Liver (tissue), 9 donors: ENCODE measurements around the gene SCN8A. TPM values are rescaled to one million over a fixed set of nuclear protein-coding genes. Genes with fewer than 3 reads are reported as not detected.

Experiments used
- DNase-seq: peaks from one replicate; pipeline ENCODE4 v3.0.0-alpha.2; 2017; ENCODE audit warnings: low spot score
- H3K27ac ChIP-seq, 2 donors: one replicate each; pipeline ENCODE4 v1.7.0; 2013; ENCODE audit warnings: inconsistent platforms in 2 of 2, low read length in 2 of 2, control low read depth in 1 of 2, low read depth in 1 of 2, mild to moderate bottlenecking in 1 of 2
- H3K27me3 ChIP-seq, 4 donors: one replicate each; pipeline versions ENCODE4 v1.6.1 to v1.7.0; 2013; ENCODE audit warnings: low read length in 3 of 4, inconsistent platforms in 1 of 4, mild to moderate bottlenecking in 1 of 4, moderate library complexity in 1 of 4; ENCODE audit not compliant: control insufficient read depth in 4 of 4, insufficient read depth in 4 of 4
- H3K36me3 ChIP-seq, 4 donors: one replicate each; pipeline versions ENCODE4 v1.6.1 to v1.7.0; 2013; ENCODE audit warnings: low read length in 3 of 4, mild to moderate bottlenecking in 3 of 4, low read depth in 1 of 4, moderate library complexity in 1 of 4; ENCODE audit not compliant: control insufficient read depth in 4 of 4, insufficient read depth in 3 of 4
- H3K4me1 ChIP-seq, 4 donors: one replicate each; pipeline versions ENCODE4 v1.6.1 to v1.7.0; 2013; ENCODE audit warnings: low read length in 3 of 4, mild to moderate bottlenecking in 3 of 4, moderate library complexity in 1 of 4; ENCODE audit not compliant: control insufficient read depth in 4 of 4, insufficient read depth in 4 of 4
- H3K4me3 ChIP-seq, 3 donors: one replicate each; pipeline versions ENCODE4 v1.6.1 to v1.7.0; 2013; ENCODE audit warnings: low read length in 3 of 3, control low read depth in 1 of 3, low read depth in 1 of 3, mild to moderate bottlenecking in 1 of 3
- H3K9ac ChIP-seq, 2 donors: one replicate each; pipeline ENCODE4 v1.7.0; 2013; ENCODE audit warnings: low read length in 2 of 2, mild to moderate bottlenecking in 2 of 2, moderate library complexity in 2 of 2, control low read depth in 1 of 2, low read depth in 1 of 2
- H3K9me3 ChIP-seq, 4 donors: one replicate each; pipeline versions ENCODE4 v1.6.1 to v1.7.0; 2013; ENCODE audit warnings: low read length in 3 of 4; ENCODE audit not compliant: control insufficient read depth in 4 of 4
- EGR1 ChIP-seq, 2 donors: IDR thresholded peaks; 2 replicates each; pipeline ENCODE4 v1.6.1; 2016 to 2018; ENCODE audit warnings: antibody characterized with exemption in 2 of 2, low read depth in 2 of 2
- FOXA1 ChIP-seq: IDR thresholded peaks from 2 replicates; pipeline ENCODE4 v1.6.1; 2016; ENCODE audit warnings: antibody characterized with exemption
- FOXA2 ChIP-seq: IDR thresholded peaks from 2 replicates; pipeline ENCODE4 v1.6.1; 2016; ENCODE audit warnings: antibody characterized with exemption
- GABPA ChIP-seq, 2 donors: IDR thresholded peaks in 1 of 2; conservative IDR thresholded peaks in 1 of 2; 2 replicates each; pipeline ENCODE4 v1.6.1; 2016; ENCODE audit warnings: antibody characterized with exemption in 2 of 2, mild to moderate bottlenecking in 1 of 2, moderate library complexity in 1 of 2
- HNF4A ChIP-seq, 2 donors: conservative IDR thresholded peaks; 2 replicates each; pipeline ENCODE4 v1.6.1; 2016; ENCODE audit warnings: antibody characterized with exemption in 2 of 2, mild to moderate bottlenecking in 2 of 2
- HNF4G ChIP-seq: IDR thresholded peaks from 2 replicates; pipeline ENCODE4 v1.6.1; 2016; ENCODE audit warnings: antibody characterized with exemption
- JUND ChIP-seq, 2 donors: IDR thresholded peaks; 2 replicates each; pipeline ENCODE4 v1.6.1; 2016; ENCODE audit warnings: antibody characterized with exemption in 2 of 2
- NR2F2 ChIP-seq: IDR thresholded peaks from 2 replicates; pipeline ENCODE4 v1.6.1; 2016; ENCODE audit warnings: antibody characterized with exemption
- RAD21 ChIP-seq, 2 donors: IDR thresholded peaks; 2 replicates each; pipeline ENCODE4 v1.6.1; 2016; ENCODE audit warnings: antibody characterized with exemption in 2 of 2, mild to moderate bottlenecking in 2 of 2
- RXRA ChIP-seq, 2 donors: IDR thresholded peaks; 2 replicates each; pipeline ENCODE4 v1.6.1; 2017 to 2018; ENCODE audit warnings: antibody characterized with exemption in 2 of 2, mild to moderate bottlenecking in 1 of 2
- SP1 ChIP-seq: IDR thresholded peaks from 2 replicates; pipeline ENCODE4 v1.6.1; 2018; ENCODE audit warnings: antibody characterized with exemption, mild to moderate bottlenecking
- TAF1 ChIP-seq: conservative IDR thresholded peaks from 2 replicates; pipeline ENCODE4 v1.6.1; 2016; ENCODE audit warnings: antibody characterized with exemption, mild to moderate bottlenecking
- YY1 ChIP-seq: IDR thresholded peaks from 2 replicates; pipeline ENCODE4 v1.6.1; 2016; ENCODE audit warnings: antibody characterized with exemption, mild to moderate bottlenecking
- WGBS: extraction: QIAGEN DNeasy Blood & Tissue Kit; methylation state at CpG from one replicate; pipeline ENCODE4 v1.1.7; 2013; 5-methylcytosine and 5-hydroxymethylcytosine counted together
- polyA plus RNA-seq, 2 donors: library from polyadenylated mRNA; stranded (reverse) in 1 of 2; unstranded in 1 of 2; fragments of 200-250 nt in 1 of 2; fragments of >200 nt in 1 of 2; fragmentation: Nextera tagmentation in 1 of 2; extraction: Ambion mirVana in 1 of 2; gene quantifications; one replicate each; pipeline versions ENCODE4 v1.2.1 to v1.2.3, GENCODE V29; 2013 to 2015
- total RNA-seq, 2 donors: library from RNA; depleted of rRNA; stranded (reverse); fragments of >200 nt; gene quantifications; one replicate each; pipeline ENCODE4 v1.2.3, GENCODE V29; 2014
- TF ChIP-seq, protein P1 (sequence below): IDR thresholded peaks from 2 replicates; pipeline ENCODE4 v1.6.1; 2016; ENCODE audit warnings: antibody characterized with exemption
- TF ChIP-seq, protein P2 (sequence below): IDR thresholded peaks from 2 replicates; pipeline ENCODE4 v1.6.1; 2016; ENCODE audit warnings: antibody characterized with exemption, mild to moderate bottlenecking
- TF ChIP-seq, protein P3 (sequence below): fragments of 150-350 bp; IDR thresholded peaks from 2 replicates; pipeline ENCODE4 v1.5.1; 2017; ENCODE audit warnings: improper control_type of control experiment, low read depth, low read length; ENCODE audit not compliant: missing input control
- TF ChIP-seq, protein P4 (sequence below): IDR thresholded peaks from 2 replicates; pipeline ENCODE4 v1.6.1; 2016; ENCODE audit warnings: antibody characterized with exemption
- TF ChIP-seq, protein P5 (sequence below): IDR thresholded peaks from 2 replicates; pipeline ENCODE4 v1.6.1; 2016; ENCODE audit warnings: antibody characterized with exemption
- donor health status: healthy.
- donor health status: healthy.
- donor health status: healthy.
- donor health status: healthy.
- donor health status: healthy.

The SCN8A gene
- total and polyA plus RNA-seq, 4 donors: 0.84 to 12.7 (median 3.8) TPM

DNA sequence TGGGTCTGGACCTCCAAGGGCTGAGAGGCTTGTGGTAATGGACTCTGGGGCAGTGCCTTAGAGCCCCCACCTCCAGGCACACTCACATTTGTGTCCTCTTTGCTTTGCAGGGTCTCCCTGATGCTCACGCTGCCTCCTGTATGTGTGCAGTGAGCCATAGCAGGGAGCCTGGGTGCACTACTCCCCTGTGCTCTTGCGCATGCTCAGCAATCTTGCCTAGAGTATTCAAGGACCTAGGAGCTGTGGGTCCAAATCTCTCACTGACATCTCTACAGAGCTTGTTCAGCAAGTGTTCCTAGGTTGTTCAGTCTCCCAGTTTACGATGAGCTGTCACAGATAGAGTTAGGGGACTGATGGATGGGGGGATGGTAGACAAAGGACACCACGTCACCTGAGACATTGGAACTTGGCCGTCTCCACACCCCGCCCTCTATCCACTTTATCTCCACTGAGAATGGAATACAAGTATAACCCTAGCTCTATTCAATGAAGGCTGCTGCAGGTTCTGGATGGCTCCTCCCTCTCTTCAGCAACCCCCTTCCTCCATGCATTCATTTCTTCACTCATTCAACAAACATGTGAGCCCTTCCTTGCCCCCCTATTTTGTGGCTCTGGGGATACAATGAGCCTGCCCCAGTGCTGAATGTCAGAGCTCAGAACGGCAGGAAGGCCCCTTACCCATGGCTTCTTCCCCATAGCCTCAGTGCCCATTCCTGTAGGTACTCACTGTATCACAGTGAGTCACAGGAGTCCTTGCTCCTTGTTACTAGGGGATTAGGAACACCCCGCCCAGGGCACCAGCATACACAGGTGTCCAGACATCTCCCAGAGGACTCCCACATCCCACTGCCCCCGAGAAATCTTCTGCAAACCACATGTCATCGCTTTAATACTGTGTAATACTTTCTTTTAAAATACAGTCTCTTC, 226.3 kb downstream of the SCN8A start:
- TF ChIP-seq RAD21 (IDR thresholded peaks at IDR 0.05): no peak
- TF ChIP-seq FOXA1: no peak
- 78% methylated on average over 10 of the region's 10 CpGs for WGBS
- DNase-seq: no peak
- no peak overlapping the region for H3K4me3 ChIP-seq
- H3K27me3 ChIP-seq: no peaks in the 10 kb centered on the region
- H3K9ac ChIP-seq: no peak overlapping the region
- H3K4me1 ChIP-seq: peaks cover 2 to 21% (median 10%) of the 10 kb centered on the region in 4 donors
- H3K9me3 ChIP-seq: no peaks in the 10 kb centered on the region
- H3K36me3 ChIP-seq: no peaks in the 10 kb centered on the region
- no peak overlapping the region for H3K27ac ChIP-seq

DNA sequence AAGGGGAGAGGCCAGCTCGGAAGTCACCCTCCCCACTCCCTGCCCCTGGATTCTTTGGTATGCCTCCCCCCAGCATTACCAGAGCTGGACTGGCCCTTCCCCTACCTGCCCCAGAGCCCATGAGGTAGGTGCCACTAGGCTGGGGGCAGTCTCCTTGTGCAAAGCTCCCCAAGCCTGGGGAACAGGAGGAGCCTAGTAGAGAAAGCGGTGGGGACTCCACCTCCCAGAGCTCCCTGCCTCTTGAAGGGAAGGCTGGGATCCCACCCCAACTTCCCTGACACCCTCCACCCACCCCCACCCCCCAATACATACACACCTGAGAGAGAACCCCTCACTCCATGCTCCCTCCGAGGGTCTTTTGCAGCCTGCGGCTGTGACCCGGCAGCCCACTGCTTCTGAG, 227.1 kb downstream of the SCN8A start:
- no peak for DNase-seq
- Histone ChIP-seq H3K4me3 (no peak overlapping the region), H3K4me1 (peaks cover 2 to 21% (median 10%) of the 10 kb centered on the region in 4 donors), H3K9me3 (no peaks in the 10 kb centered on the region), H3K27me3 (no peaks in the 10 kb centered on the region), H3K36me3 (no peaks in the 10 kb centered on the region), H3K9ac (no peak overlapping the region), H3K27ac (no peak overlapping the region)
- 91% methylated on average over 5 of the region's 5 CpGs for WGBS
- TF ChIP-seq YY1: no peak
- TF ChIP-seq RXRA (IDR thresholded peaks at IDR 0.05): no peak
- TF ChIP-seq HNF4G: no peak
- TF ChIP-seq HNF4A (conservative IDR thresholded peaks at IDR 0.05): no peak
- TF ChIP-seq, protein P1, sequence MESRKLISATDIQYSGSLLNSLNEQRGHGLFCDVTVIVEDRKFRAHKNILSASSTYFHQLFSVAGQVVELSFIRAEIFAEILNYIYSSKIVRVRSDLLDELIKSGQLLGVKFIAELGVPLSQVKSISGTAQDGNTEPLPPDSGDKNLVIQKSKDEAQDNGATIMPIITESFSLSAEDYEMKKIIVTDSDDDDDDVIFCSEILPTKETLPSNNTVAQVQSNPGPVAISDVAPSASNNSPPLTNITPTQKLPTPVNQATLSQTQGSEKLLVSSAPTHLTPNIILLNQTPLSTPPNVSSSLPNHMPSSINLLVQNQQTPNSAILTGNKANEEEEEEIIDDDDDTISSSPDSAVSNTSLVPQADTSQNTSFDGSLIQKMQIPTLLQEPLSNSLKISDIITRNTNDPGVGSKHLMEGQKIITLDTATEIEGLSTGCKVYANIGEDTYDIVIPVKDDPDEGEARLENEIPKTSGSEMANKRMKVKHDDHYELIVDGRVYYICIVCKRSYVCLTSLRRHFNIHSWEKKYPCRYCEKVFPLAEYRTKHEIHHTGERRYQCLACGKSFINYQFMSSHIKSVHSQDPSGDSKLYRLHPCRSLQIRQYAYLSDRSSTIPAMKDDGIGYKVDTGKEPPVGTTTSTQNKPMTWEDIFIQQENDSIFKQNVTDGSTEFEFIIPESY: no peak
- no peak for TF ChIP-seq TAF1
- TF ChIP-seq, protein P2, sequence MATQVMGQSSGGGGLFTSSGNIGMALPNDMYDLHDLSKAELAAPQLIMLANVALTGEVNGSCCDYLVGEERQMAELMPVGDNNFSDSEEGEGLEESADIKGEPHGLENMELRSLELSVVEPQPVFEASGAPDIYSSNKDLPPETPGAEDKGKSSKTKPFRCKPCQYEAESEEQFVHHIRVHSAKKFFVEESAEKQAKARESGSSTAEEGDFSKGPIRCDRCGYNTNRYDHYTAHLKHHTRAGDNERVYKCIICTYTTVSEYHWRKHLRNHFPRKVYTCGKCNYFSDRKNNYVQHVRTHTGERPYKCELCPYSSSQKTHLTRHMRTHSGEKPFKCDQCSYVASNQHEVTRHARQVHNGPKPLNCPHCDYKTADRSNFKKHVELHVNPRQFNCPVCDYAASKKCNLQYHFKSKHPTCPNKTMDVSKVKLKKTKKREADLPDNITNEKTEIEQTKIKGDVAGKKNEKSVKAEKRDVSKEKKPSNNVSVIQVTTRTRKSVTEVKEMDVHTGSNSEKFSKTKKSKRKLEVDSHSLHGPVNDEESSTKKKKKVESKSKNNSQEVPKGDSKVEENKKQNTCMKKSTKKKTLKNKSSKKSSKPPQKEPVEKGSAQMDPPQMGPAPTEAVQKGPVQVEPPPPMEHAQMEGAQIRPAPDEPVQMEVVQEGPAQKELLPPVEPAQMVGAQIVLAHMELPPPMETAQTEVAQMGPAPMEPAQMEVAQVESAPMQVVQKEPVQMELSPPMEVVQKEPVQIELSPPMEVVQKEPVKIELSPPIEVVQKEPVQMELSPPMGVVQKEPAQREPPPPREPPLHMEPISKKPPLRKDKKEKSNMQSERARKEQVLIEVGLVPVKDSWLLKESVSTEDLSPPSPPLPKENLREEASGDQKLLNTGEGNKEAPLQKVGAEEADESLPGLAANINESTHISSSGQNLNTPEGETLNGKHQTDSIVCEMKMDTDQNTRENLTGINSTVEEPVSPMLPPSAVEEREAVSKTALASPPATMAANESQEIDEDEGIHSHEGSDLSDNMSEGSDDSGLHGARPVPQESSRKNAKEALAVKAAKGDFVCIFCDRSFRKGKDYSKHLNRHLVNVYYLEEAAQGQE: no peak
- TF ChIP-seq GABPA (IDR thresholded peaks at IDR 0.05 in 1 of 2, conservative IDR thresholded peaks at IDR 0.05 in 1 of 2): no peak
- no peak for TF ChIP-seq EGR1 (IDR thresholded peaks at IDR 0.05; ENCODE audit: low read depth in 2 of 2)
- TF ChIP-seq, protein P3, sequence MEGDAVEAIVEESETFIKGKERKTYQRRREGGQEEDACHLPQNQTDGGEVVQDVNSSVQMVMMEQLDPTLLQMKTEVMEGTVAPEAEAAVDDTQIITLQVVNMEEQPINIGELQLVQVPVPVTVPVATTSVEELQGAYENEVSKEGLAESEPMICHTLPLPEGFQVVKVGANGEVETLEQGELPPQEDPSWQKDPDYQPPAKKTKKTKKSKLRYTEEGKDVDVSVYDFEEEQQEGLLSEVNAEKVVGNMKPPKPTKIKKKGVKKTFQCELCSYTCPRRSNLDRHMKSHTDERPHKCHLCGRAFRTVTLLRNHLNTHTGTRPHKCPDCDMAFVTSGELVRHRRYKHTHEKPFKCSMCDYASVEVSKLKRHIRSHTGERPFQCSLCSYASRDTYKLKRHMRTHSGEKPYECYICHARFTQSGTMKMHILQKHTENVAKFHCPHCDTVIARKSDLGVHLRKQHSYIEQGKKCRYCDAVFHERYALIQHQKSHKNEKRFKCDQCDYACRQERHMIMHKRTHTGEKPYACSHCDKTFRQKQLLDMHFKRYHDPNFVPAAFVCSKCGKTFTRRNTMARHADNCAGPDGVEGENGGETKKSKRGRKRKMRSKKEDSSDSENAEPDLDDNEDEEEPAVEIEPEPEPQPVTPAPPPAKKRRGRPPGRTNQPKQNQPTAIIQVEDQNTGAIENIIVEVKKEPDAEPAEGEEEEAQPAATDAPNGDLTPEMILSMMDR: no peak
- no peak for TF ChIP-seq FOXA1
- no peak for TF ChIP-seq SP1
- TF ChIP-seq, protein P4, sequence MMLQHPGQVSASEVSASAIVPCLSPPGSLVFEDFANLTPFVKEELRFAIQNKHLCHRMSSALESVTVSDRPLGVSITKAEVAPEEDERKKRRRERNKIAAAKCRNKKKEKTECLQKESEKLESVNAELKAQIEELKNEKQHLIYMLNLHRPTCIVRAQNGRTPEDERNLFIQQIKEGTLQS: no peak
- TF ChIP-seq, protein P5, sequence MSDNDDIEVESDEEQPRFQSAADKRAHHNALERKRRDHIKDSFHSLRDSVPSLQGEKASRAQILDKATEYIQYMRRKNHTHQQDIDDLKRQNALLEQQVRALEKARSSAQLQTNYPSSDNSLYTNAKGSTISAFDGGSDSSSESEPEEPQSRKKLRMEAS: no peak
- TF ChIP-seq NR2F2: no peak
- TF ChIP-seq RAD21 (IDR thresholded peaks at IDR 0.05): no peak
- no peak for TF ChIP-seq JUND (IDR thresholded peaks at IDR 0.05)
- TF ChIP-seq FOXA2: no peak
